HG02973 (cell line): ENCODE measurements around the gene NSMF.
A peak's percentile ranks its signal among the peaks of the same experiment; 100 is the strongest.
"Not testable (repeated sequence)": the region's sequence is repeated elsewhere in the genome, so short reads cannot be mapped to it uniquely, and the experiment has no call there.

ENCODE experiments used
- ATAC-seq: cut with Tn5 transposase; IDR thresholded peaks from one replicate; pipeline ENCODE4 v1.9.1; 2021; ENCODE audit warnings: moderate library complexity; ENCODE audit not compliant: unreplicated experiment

NSMF gene

DNA sequence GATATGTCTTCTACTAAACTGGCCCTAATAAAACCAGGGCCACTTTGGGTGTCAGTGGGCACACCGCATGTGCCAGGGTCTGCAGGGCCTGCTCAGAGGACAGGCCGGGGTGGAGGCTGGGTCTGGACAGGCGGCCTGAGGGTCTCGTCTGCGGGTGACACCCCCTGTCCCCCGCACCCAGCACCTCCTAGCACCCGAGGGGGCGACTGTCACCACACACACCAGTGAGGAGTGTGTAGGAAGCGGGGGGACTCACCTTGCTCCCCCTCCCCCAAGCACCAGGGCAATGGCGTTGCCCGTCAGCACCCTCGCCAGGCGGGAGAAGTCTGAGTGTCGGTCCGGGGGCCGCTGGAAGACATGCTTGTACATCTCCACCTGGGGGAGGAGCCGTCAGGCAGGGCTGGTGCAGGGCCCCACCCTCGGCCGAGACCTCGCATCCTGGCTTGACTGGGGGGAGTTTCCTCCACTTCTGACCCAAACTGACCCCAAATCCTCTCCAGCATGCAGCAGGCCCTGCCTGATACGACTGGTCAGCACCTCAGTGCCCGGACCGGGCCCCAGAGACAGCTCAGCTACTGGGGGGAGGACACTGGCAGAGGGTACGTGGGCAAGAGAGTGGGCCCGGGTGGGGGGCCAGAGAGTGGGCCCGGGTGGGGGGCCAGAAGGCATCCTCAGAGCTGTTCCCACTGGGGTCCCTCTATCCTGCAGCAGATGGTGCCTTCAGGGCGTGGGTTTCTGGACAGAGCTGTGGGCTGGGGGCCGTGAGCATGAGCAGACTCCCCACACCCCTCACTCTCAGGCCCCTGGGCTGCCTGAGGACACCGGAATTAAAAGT lies 18.9 kb upstream of the NSMF start:
- no peak for ATAC-seq

DNA sequence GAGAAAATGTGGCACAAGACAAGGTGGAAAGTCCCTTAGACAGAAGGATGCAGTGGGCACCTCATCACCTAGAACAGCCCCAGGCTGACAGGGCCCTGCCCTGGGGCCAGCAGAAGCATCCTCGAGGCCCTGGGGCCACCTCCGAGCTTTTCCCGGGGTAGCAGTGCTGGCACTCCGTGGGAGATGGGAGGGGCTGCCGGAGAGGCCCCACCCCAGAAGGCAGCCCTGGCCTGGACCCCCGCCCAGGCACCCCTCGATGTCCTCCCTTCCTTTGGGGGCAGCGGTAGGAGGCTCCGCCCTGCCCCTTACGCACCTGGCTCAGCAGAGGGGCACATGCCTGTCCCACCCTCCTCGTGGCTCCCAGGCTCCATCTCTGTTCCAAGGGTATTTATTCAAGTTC lies 17.7 kb upstream of the NSMF start:
- no peak for ATAC-seq

DNA sequence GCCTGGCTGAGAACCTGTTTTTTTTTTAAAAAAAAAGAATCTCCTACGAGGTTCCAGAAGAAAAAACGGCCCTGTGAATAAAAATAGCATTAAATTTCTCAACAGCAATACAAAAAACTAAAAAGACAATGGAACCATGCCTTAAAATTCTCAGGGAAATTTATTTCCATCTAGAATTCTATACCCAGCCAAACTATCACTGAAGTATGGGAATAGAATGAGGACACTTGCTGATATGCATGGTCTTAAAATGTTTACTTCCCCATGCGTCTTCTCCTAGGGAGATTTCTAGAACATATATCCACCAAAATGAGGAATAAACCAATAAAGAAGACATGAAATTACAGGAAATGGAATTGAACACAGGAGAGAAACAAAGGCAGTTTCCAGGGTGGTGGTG lies 16.5 kb upstream of the NSMF start:
- no peak for ATAC-seq

DNA sequence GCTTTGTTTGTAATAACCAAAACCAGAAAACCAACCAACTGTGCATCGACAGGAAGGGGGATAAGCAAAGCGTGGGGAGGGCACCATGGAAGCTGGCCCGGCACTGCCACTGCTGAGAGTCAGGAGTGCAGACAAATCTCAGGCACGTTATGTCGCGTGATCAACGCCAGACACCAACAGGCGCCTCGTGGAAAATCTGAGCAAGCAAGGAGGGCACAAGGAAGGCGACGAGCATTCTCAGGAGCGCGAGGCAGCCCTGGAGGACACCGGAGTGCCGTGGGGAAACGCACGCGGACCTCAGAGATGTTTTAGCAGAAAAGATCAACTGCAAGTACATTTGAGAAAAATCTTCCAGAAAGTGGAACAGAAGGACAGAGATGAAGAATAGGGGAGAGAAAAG lies 15.1 kb upstream of the NSMF start:
- no peak for ATAC-seq

DNA sequence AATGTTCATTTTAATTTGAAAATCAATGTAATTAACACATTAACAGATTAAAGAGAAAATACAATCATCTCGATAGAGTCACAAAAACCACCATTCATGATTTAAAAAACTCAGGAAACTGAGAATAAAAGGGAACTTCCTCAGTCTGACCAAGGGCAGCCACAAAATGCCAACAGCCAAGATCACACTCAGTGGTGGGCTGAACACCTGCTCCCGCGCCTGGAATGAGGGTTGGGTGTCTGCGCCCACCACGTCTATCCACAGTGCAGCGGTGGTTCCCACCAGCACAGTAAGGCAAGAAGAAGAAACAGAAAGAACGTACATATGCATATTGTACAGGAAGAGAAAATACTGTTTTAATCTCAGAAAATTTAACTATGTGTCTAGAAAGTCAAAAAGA lies 11.7 kb upstream of the NSMF start:
- ATAC-seq: no peak

DNA sequence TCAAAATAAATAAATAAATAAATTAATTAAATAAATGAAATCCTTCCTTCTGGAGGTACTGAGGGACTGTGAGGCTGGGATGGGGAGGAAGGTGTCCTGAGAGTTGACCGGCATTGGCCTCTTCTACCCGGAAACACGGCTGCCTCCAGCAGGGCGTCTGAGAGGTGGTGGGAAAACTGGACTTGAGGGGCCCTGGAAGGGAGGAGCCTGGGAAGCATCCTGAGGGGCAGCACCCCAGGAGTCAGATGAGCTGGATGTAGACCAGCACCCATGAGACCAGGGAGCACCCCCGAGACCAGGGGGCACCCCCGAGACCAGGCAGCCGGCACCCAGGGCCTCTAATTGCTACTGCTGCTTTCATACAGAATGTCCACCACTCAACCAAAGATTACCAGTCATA lies 8.8 kb upstream of the NSMF start:
- no peak for ATAC-seq

DNA sequence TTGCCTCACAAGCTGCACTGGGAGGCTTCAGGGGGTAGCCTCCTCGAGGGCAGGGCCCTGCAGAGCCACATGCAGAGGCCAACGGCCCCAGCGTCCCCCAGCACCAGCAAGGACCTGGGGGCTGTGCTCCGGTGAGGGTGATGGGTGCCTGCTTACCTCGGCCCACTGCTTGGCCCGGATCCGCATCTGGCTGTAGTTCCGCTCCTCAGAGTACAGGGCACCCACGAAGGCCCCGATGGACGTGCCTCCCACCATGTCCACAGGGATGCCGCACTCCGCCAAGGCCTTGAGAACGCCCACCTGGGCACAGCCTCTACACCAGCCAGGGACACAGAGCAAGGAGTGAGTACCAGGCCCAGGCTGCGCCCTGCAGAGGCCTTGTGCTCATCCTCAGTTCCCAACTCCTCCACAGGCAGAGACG lies 8.0 kb upstream of the NSMF start:
- no peak for ATAC-seq

DNA sequence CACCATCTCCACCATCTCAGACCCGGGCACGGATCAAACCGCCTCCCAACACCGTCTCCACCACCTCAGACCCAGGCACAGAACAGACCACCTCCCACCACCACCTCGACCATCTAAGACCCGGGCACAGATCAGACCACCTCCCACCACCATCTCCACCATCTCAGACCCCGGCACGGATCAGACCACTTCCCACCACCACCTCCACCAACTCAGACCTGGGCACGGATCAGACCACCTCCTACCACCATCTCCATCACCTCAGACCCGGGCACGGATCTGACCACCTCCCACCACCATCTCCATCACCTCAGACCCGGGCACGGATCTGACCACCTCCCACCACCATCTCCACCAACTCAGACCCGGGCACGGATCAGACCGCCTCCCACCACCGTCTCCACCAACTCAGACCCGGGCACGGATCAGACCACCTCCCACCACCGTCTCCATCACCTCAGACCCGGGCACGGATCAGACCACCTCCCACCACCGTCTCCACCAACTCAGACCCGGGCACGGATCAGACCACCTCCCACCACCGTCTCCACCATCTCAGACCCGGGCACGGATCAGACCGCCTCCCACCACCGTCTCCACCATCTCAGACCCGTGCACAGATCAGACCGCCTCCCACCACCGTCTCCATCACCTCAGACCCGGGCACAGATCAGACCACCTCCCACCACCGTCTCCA lies 7.4 kb upstream of the NSMF start:
- ATAC-seq: not testable (repeated sequence)

DNA sequence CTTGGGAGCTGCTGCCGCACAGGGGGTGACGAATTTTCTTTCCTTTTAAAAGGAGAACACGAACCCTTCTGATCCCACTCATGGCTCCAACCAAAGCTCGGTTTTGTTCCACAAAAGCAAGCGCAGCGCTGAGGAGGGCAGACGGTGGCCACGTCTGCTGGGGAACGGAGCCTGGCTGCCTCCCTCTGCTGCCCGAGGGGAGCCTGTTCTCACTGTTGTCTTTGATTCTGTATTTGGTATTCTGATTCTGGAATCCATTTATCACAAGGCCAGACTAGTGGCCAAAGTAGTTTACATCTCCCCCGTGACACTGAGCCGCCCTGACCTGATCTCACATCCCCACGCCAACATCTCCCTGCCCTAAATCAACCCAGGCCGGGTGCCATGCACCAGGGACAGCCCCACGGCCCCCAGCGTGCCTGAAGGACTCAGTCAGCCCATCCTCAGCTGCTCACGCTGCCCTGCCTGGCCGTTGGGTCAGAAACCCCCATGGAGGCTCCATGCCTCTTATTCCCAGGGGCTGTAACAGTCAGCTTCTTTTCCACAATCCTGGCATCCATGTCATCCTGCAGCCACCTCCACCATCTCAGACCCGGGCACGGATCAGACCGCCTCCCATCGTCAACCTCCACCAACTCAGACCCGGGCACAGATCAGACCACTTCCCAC lies 6.7 kb upstream of the NSMF start:
- no peak for ATAC-seq

DNA sequence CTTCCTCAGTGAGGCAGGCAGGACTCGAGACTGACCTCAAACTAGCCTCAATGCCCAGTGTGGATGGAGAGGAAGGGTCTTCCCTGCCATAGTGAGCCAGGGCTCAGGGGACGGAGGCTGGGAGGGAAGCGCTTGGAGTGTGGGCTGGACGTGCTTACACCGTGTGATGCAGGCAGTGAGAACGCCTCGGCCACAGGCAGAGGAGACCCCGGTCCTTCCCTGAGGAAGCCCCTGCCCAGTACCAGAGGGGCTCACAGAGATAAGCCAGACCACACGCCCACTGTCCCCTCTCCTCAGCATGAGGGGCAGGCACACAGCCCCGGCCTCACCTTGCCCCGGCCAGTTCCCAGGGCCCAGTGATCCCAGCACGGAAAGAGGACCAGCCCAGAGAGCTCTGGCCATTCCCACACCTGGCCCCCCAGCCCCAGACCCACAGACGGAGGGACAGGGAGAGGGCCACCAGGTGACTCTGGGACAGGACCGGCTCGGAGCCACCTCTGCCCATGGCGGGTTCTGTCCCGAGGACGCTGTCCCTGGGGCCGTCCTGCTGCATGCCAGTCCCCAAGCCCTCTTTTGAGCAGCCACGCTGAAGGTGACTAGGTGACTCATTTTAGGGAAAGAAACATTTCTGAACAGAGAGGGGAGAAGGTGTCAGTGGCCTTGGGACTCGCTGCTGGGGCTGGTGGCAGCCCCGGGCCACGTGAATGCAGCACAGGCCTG lies 6.0 kb upstream of the NSMF start:
- ATAC-seq: no peak

DNA sequence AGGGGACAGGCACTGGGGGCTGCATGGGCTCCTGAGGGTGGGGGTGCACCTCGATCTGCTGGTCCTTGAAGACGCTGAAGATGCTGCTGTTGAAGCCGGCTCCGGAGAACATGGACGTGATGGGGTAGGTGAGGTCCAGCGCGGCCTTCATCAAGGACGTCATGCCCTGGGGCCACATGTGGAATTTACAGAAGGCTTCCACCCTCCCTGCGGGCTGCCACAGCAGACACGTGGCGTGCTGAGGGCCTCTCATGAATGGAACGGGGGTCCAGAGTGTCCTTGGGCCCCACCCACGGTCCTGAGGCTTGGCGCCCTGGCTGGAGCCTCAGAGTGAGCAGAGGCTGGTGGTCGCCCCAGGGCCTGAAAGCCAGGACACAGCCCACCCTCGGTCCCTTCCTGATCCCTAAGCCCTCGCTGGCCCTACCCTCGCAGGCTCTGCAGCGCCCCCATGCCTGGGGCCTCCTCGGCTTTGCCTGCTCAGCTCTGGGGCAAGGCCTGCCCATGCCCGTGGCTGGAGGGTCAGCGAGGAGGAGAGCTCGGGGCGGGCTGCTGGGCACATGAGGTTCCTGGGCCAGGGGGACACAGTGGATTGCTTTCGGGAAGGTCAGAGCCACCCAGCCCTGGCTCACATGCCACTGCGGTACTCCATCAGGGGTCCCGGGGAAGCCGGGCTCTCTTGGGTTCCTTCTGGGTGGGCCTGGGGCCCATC lies 5.3 kb upstream of the NSMF start:
- no peak for ATAC-seq

DNA sequence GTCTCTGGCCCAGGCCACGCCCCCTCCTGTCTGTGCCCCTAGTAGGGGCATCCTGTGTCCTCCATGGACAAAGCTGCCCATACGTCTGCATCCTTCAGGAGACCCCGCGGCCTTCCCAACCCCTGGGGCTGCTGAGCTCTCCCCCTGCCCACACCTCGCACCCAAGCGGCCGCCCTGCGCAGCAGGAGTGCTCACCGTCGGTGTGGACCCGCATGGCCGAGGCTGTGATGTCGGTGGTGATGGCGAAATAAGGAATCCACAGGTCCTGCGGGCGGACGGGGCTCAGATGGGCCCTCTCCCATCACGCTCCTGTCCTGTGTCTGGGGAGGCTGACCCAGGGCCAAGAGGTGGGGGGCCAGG lies 4.8 kb upstream of the NSMF start:
- no peak for ATAC-seq

DNA sequence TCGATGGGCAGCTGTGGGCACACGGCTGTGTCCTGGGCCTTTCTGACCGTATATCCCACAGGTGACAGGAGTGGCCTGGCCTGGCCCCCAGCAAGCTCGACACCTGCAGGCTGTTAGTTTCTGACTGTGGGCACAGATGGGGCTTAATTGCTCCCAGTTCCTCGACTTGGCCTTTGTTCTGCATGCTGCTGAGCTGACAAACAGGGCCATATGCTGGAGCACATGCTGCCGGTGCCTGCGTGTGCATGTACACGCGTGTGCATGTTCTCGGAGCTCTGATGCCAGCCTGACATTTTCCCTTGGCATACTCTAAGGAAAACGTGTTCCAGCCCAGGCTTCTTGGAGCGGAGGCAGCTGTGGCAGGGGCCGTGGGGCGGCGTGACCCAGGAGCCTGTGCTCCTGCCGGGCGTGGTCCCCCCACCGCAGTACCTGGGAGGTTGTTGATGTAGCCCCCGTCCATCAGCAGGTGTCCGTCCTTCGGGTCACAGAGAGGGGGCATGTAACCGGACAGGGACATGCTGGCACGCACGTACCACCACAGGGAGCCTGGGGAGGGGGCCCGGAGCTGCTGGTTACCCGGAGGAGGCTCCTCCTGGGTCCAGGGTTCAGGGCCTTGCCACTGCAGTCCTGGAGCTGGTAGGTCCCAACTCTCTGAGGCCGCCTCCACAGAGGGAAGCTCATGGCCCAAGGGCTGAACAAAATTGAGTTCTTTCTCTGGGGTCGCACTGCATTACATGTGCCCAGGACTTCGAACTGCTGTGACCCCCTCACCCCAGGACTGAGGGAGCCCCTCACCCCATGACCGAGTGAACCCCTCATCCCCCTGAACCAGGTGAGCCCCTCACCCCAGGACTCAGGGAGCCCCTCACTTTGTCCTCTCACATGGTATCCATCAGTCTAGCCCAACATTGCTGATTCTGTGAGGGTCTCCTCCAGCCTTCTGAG lies 4.1 kb upstream of the NSMF start:
- no peak for ATAC-seq

DNA sequence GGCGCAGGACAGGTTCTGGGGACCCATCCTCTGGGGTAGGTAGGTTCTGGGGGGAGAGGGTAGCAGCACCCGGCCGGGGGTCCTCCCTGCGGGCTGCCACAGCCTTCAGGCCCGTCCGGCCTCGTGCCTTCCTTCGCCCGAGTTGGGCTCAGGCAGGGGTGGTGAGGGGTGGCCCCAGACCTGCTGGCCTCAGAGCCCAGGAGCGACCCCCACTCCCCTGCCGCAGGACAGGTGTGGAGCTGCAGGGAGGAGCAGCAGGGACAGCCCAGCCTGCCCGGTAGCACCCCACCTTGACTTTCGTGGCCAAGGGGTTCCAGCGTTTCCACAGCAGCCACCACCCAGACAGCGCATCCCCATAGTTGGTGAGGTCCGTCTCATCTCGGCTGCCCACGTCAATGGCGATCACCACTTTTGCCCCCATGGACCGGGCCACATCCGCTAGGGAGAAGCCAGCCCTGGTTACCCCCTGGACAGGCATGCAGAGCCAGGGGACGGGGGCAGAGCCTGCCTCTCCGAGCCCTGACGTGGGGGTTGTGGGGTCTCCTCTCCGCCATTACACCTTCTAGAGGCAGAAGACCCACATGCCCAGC lies 3.4 kb upstream of the NSMF start:
- ATAC-seq: no peak

DNA sequence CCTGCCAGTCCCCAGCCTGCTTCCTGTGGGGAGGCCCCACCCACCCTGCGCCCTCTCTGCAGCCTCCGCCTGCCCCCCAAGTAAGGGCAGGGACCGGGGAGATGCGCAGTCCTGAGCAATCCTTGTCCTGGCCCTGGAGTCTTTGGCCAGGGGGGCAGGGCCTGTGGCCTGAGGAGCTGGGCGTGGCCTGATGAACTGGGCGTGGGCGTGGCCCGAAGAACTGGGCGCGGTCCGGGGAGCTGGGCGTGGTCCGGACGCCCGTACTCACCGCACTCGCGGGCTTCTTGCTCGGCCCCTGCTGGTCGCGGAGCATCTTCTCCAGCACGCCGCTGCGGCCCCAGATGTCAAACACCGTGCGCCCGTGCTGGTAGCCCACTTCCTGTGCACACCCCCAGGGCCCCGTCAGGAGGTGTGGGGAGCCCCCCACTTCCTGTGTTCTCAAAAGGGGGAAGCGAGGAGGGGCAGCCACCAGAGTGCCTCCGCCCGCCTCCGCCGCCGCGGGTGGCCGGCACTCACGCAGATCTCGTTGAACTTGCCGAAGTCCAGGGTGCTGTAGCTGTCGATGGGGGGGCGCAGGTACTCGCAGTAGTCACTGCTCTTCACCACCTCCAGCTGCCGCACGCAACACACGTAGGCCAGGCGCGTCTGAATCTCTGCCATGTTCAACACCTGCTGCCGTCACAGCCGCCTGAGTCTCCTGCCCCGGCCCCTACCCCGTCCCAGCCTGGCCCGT lies 2.7 kb upstream of the NSMF start:
- peak; percentile 49 for ATAC-seq

DNA sequence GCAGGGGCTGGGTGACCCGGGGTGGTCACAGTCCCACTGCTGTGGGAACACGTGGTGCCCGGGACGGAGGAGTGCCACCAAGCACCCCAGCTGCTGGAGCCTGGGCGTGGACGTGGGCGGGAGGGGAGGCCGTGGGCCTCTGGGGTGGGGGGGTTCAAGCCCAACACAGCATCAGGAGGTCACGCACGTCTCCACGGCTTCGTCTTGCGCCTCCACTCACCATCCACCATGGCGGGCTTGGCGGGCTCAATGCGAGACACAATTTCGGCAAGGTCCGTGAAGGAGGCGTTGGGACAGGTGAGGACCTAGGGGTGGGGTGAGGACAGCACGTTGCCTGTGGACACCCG lies 2.2 kb upstream of the NSMF start:
- ATAC-seq: no peak

DNA sequence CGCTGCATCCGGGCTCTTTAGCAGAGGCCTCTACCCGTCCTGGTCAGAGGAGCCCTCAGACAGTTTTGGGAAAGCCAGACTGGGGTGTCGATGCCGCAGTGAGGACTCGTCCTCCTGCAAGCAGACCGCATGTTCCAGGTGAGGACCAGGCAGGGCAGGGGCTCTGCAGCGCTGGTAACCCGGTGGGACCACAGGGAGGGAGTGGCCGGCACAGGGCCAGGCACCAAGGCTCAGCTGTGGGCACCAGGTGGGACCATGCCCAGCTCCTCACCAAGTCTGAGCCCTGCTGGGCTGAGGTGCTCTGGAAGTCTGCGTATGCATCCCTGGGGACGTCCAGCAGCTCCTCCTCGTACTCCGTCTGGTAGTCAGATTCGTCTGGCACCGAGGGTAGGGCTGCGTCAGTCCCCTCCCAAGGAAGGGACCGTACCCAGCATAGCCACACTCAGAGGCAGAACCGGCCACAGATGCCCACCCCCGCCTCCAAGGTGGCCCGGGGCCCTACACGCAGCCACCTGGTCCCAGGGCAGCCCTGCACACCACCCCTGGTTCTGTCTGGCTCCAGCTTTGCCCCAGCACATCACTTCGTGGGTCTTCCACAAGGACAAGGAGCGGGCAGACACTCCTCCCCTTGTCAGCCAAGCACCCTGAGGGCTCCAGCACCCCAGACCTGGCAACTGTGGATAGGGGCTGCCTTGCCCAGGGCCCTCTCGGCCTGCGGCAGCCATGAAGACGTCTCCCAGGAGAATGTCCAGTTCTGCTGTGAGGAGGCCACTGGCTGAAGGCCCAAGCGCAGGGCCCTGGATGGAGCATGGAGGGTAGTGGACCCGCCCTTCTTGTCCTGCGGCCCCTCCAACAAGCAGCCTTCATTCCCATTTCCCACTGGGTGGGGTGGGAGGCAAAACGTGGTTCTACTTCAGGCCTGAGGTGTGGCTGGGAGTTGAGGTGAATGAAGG lies 1.5 kb upstream of the NSMF start:
- ATAC-seq: no peak
